Esophagus muscularis mucosa (tissue), 3 donors: ENCODE data around the gene NPHP4.

ENCODE experiments used
- CTCF ChIP-seq, 3 experiments: fragments of 200-600 bp in 2 of 3; fragments of 450-650 bp in 1 of 3; sonication (generic) in 2 of 3; IDR thresholded peaks; one replicate each; pipeline ENCODE4 v1.5.1; 2017 to 2019; ENCODE audit warnings: antibody characterized with exemption in 3 of 3, mild to moderate bottlenecking in 2 of 3, moderate library complexity in 1 of 3
- POLR2A ChIP-seq: fragments of 450-650 bp; IDR thresholded peaks from one replicate; pipeline ENCODE4 v1.6.1; 2017; ENCODE audit warnings: antibody characterized with exemption, moderate library complexity, mild to moderate bottlenecking, low read depth

- TF ChIP-seq CTCF (IDR thresholded peaks at IDR 0.05): no peak
- no peak for TF ChIP-seq POLR2A
Measured at GRCh38 chr1:5833911-5834310, 158.3 kb downstream of the NPHP4 start.
